ENCODE results near the gene SARS1. TPM values are rescaled to one million over a fixed set of nuclear protein-coding genes. Genes with fewer than 3 reads are reported as not detected.
"Not testable (repeated sequence)": the region's sequence is repeated elsewhere in the genome, so short reads cannot be mapped to it uniquely, and the experiment has no call there.

SARS1 gene
- total RNA-seq, 1 experiment from 2014 or later, result 129 TPM

DNA sequence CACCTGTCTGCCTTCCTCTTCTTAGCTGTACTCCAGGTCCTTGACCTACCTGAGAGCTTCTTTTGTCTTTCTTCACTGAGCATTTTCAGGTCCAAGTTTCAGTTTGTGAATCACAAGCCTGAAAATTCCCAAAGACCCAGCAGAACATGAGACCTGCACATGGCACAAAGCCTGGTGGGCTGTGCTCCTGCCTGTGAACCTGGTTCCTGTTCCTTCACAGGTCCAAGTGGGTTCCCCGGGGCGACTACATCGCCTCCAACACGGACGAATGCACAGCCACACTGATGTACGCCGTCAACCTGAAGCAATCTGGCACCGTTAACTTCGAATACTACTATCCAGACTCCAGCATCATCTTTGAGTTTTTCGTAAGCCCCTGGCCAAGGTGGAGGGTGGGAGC lies 42.1 kb upstream of the SARS1 start:
- no peaks in the 10 kb centered on the region for H3K4me1 Mint-ChIP-seq (ENCODE audit: low read depth, unreplicated experiment)
- peaks cover 35% of the 10 kb centered on the region for H3K27me3 Mint-ChIP-seq (ENCODE audit: unreplicated experiment)
- BruUV-seq (replicated peaks), result no TSS peak
- intact Hi-C loops (cut with micrococcal nuclease; ENCODE audit: unreplicated experiment), result no loop called here
- H3K27ac Mint-ChIP-seq (ENCODE audit: unreplicated experiment), result no peak overlapping the region
- CTCF ChIA-PET, result interaction anchor here (0.6 kb wide), 1 partner anchor 129 kb away, joined by 3 read pairs; no protein-coding TSS in a partner anchor
- DNase-seq, result no peak
- H3K9me3 Mint-ChIP-seq (ENCODE audit: low read depth, unreplicated experiment), result no peaks in the 10 kb centered on the region
- H3K36me3 Mint-ChIP-seq (ENCODE audit: insufficient read depth, unreplicated experiment), result no peaks in the 10 kb centered on the region
- no peak overlapping the region for H3K4me3 Mint-ChIP-seq (ENCODE audit: low read depth, unreplicated experiment)
- TF ChIP-seq, protein P1, sequence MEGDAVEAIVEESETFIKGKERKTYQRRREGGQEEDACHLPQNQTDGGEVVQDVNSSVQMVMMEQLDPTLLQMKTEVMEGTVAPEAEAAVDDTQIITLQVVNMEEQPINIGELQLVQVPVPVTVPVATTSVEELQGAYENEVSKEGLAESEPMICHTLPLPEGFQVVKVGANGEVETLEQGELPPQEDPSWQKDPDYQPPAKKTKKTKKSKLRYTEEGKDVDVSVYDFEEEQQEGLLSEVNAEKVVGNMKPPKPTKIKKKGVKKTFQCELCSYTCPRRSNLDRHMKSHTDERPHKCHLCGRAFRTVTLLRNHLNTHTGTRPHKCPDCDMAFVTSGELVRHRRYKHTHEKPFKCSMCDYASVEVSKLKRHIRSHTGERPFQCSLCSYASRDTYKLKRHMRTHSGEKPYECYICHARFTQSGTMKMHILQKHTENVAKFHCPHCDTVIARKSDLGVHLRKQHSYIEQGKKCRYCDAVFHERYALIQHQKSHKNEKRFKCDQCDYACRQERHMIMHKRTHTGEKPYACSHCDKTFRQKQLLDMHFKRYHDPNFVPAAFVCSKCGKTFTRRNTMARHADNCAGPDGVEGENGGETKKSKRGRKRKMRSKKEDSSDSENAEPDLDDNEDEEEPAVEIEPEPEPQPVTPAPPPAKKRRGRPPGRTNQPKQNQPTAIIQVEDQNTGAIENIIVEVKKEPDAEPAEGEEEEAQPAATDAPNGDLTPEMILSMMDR (IDR thresholded peaks at IDR 0.05; ENCODE audit: unreplicated experiment), result no peak

DNA sequence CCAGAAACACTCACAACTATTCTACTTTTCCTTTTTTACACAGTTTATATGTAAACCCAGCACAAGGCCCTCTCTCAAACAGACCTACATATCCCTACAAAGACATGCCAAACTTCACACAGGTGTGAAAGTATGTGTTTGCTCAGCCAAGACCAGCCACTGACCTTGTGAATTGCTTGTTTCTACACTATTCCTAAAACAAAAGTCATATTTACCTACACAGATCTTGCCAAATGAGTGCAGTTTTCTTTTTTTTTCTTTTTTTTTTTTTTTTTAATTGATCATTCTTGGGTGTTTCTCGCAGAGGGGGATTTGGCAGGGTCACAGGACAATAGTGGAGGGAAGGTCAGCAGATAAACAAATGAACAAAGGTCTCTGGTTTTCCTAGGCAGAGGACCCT lies 37.4 kb upstream of the SARS1 start:
- CTCF ChIA-PET; BruUV-seq (replicated peaks); H3K27ac Mint-ChIP-seq (ENCODE audit: unreplicated experiment); H3K27me3 Mint-ChIP-seq (ENCODE audit: unreplicated experiment); H3K4me1 Mint-ChIP-seq (ENCODE audit: low read depth, unreplicated experiment); H3K36me3 Mint-ChIP-seq (ENCODE audit: insufficient read depth, unreplicated experiment); H3K4me3 Mint-ChIP-seq (ENCODE audit: low read depth, unreplicated experiment); intact Hi-C loops (cut with micrococcal nuclease; ENCODE audit: unreplicated experiment); DNase-seq; H3K9me3 Mint-ChIP-seq (ENCODE audit: low read depth, unreplicated experiment): not testable (repeated sequence)

DNA sequence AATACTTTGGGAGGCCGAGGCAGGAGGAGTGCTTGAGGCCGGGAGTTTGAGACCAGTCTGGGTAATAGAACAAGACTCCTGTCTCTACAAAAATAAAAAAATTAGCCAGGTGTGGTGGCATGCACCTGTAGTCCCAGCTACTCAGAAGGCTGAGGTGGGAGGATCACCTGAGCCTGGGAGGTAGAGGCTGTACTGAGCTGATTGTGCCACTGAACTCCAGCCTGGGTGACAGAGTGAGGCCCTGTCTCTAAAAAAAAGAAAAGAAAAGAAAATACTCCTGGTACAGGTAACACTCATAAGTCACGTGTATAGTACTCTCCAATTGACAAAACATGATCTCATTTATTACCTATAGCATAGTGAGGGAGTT lies 33.0 kb upstream of the SARS1 start:
- DNase-seq; H3K4me3 Mint-ChIP-seq (ENCODE audit: low read depth, unreplicated experiment); BruUV-seq (replicated peaks); H3K9me3 Mint-ChIP-seq (ENCODE audit: low read depth, unreplicated experiment); H3K36me3 Mint-ChIP-seq (ENCODE audit: insufficient read depth, unreplicated experiment); H3K27me3 Mint-ChIP-seq (ENCODE audit: unreplicated experiment); H3K27ac Mint-ChIP-seq (ENCODE audit: unreplicated experiment): not testable (repeated sequence)
- peaks cover 13% of the 10 kb centered on the region for H3K4me1 Mint-ChIP-seq (ENCODE audit: low read depth, unreplicated experiment)
- CTCF ChIA-PET, result interaction anchor here (1.1 to 1.8 kb wide), 3 partner anchors 29 to 68 kb away, joined by 3 to 4 read pairs (median 4); a partner anchor contains a TSS
- intact Hi-C loops (cut with micrococcal nuclease; ENCODE audit: unreplicated experiment), result loop anchor here (2.0 kb wide), 1 partner anchor 24 kb away; no protein-coding TSS in a partner anchor

DNA sequence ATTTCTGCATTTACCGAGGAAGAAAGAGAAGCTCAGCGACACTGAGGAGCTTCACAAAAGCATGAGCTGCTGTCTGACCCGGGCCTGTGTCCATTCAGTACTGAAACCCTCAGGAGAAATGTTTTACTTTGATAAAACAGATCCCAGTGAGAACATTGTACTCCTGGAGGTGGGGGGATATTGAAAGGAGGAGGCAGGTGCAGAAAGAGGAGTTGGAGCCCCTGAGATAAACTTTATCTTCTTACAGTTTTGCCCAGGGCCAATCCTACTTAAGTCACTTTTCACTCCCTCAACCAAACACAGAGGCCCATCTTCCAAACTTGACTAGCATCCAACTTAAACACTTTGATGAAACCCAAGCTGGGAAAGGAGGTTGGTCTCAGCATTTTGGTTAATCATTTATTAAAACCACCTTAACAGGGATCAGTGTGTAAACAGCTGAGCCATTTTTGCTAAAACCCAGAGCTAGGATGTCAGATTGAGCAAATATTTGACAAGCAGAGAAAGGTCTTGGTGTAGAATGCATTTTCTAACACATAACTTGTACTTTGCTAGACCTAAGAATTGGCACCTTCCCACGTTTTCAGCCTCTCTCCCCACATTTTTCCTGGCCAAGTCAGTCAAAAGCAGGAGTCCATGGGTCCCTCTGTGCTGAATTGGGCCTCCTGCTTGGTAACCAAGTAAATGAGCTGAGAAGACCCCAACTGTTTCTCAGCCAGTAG lies 32.5 kb upstream of the SARS1 start:
- H3K36me3 Mint-ChIP-seq (ENCODE audit: insufficient read depth, unreplicated experiment), result no peaks in the 10 kb centered on the region
- H3K27ac Mint-ChIP-seq (ENCODE audit: unreplicated experiment), result no peak overlapping the region
- no peak overlapping the region for H3K4me3 Mint-ChIP-seq (ENCODE audit: low read depth, unreplicated experiment)
- TF ChIP-seq, protein P1 (IDR thresholded peaks at IDR 0.05; ENCODE audit: unreplicated experiment), result no peak
- H3K27me3 Mint-ChIP-seq (ENCODE audit: unreplicated experiment), result peaks cover 14% of the 10 kb centered on the region
- peak; percentile 12 for DNase-seq
- CTCF ChIA-PET, result interaction anchor here (1.1 to 1.8 kb wide), 3 partner anchors 30 to 68 kb away, joined by 3 to 4 read pairs (median 4); a partner anchor contains a TSS
- H3K4me1 Mint-ChIP-seq (ENCODE audit: low read depth, unreplicated experiment), result peaks cover 13% of the 10 kb centered on the region
- BruUV-seq (replicated peaks), result no TSS peak
- H3K9me3 Mint-ChIP-seq (ENCODE audit: low read depth, unreplicated experiment), result no peaks in the 10 kb centered on the region
- intact Hi-C loops (cut with micrococcal nuclease; ENCODE audit: unreplicated experiment), result loop anchor here (2.0 kb wide), 1 partner anchor 24 kb away; no protein-coding TSS in a partner anchor

DNA sequence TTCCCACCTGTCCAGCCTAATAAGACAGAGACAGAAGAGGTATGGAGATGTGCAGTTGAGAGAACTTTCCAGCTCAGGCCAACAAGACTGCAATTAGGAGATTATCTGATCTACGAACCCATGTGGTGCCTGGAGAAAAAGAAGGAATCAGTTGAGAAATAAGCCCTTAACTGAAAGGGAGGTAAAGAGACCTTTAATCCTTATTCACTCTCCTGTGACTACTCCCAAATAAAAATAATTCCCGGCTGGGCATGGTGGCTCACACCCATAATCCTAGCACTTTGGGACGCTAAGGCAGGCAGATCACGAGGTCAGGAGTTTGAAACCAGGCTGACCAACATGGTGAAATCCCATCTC lies 31.9 kb upstream of the SARS1 start:
- Mint-ChIP-seq H3K9me3 (ENCODE audit: low read depth, unreplicated experiment) (no peaks in the 10 kb centered on the region), H3K4me3 (ENCODE audit: low read depth, unreplicated experiment) (no peak overlapping the region), H3K36me3 (ENCODE audit: insufficient read depth, unreplicated experiment) (no peaks in the 10 kb centered on the region), H3K4me1 (ENCODE audit: low read depth, unreplicated experiment) (peaks cover 13% of the 10 kb centered on the region), H3K27ac (ENCODE audit: unreplicated experiment) (no peak overlapping the region), H3K27me3 (ENCODE audit: unreplicated experiment) (peaks cover 19% of the 10 kb centered on the region)
- no peak for DNase-seq
- BruUV-seq (replicated peaks), result no TSS peak
- intact Hi-C loops (cut with micrococcal nuclease; ENCODE audit: unreplicated experiment), result loop anchor here (2.0 kb wide), 1 partner anchor 25 kb away; no protein-coding TSS in a partner anchor
- CTCF ChIA-PET, result interaction anchor here (1.6 to 1.8 kb wide), 2 partner anchors 30 to 69 kb away, joined by 4 read pairs; a partner anchor contains a TSS
- TF ChIP-seq, protein P1 (IDR thresholded peaks at IDR 0.05; ENCODE audit: unreplicated experiment), result no peak
